CD4-positive, CD25-positive, alpha-beta regulatory T cell (primary cell): ENCODE data around the gene TRDN. TPM values are rescaled to one million over a fixed set of nuclear protein-coding genes. Genes with fewer than 3 reads are reported as not detected.

ENCODE experiments used
- ATAC-seq, 2 donors: fragments of 150-1000 bp; cut with Tn5 transposase; one replicate each; pipeline ENCODE4 v1.10.0; 2021; ENCODE audit warnings: low read depth in 2 of 2, moderate number of reproducible peaks in 2 of 2, moderate library complexity in 1 of 2
- DNase-seq, 3 donors: peaks; one replicate each; pipeline versions ENCODE4 v3.0.0 to v3.0.0-alpha.2; 2012 to 2022; ENCODE audit warnings: mixed read lengths in 1 of 3
- H3K27ac ChIP-seq: one replicate; pipeline ENCODE4 v1.7.0; 2013; ENCODE audit warnings: mild to moderate bottlenecking, low read length; ENCODE audit not compliant: insufficient read depth, poor library complexity, severe bottlenecking
- H3K27me3 ChIP-seq: one replicate; pipeline ENCODE4 v1.7.0; 2013; ENCODE audit warnings: low read length; ENCODE audit not compliant: control insufficient read depth, insufficient read depth
- H3K36me3 ChIP-seq: one replicate; pipeline ENCODE4 v1.7.0; 2013; ENCODE audit warnings: mild to moderate bottlenecking, low read length, moderate library complexity; ENCODE audit not compliant: control insufficient read depth, insufficient read depth
- H3K4me1 ChIP-seq: 2 replicates; pipeline ENCODE4 v1.7.0; 2013; ENCODE audit warnings: mild to moderate bottlenecking, low read length; ENCODE audit not compliant: insufficient read depth, control insufficient read depth, poor library complexity, severe bottlenecking
- H3K4me3 ChIP-seq: one replicate; pipeline ENCODE4 v1.7.0; 2013; ENCODE audit warnings: low read depth, mild to moderate bottlenecking, low read length, moderate library complexity
- H3K9me3 ChIP-seq, 2 experiments: 1 replicate in 1 of 2; 2 replicates in 1 of 2; pipeline ENCODE4 v1.7.0; 2013; ENCODE audit warnings: low read length in 2 of 2, mild to moderate bottlenecking in 1 of 2, moderate library complexity in 1 of 2; ENCODE audit not compliant: control insufficient read depth in 2 of 2
- H3K27ac Mint-ChIP-seq, 3 donors: one replicate each; pipeline ENCODE4 v1.8.0; 2020 to 2022; ENCODE audit warnings: mild to moderate bottlenecking in 3 of 3, mixed read lengths in 3 of 3, moderate library complexity in 2 of 3
- H3K27me3 Mint-ChIP-seq: one replicate; pipeline ENCODE4 v1.8.0; 2022; ENCODE audit warnings: mild to moderate bottlenecking, mixed read lengths
- H3K36me3 Mint-ChIP-seq: one replicate; pipeline ENCODE4 v1.8.0; 2020; ENCODE audit warnings: mixed read lengths
- H3K4me1 Mint-ChIP-seq, 4 donors: one replicate each; pipeline ENCODE4 v1.8.0; 2020 to 2022; ENCODE audit warnings: mixed read lengths in 4 of 4, mild to moderate bottlenecking in 1 of 4
- H3K4me3 Mint-ChIP-seq, 4 donors: one replicate each; pipeline ENCODE4 v1.8.0; 2020 to 2022; ENCODE audit warnings: mild to moderate bottlenecking in 4 of 4, mixed read lengths in 4 of 4, moderate library complexity in 3 of 4
- H3K9me3 Mint-ChIP-seq, 7 donors: one replicate each; pipeline ENCODE4 v1.8.0; 2020 to 2022; ENCODE audit warnings: mixed read lengths in 7 of 7, mild to moderate bottlenecking in 3 of 7, moderate library complexity in 2 of 7
- polyA plus RNA-seq, 4 donors: library from polyadenylated mRNA; unstranded; fragments of 300-500 nt; fragmentation: Illumina TruSeq; gene quantifications; one replicate each; pipeline ENCODE4 v1.2.3, GENCODE V29; 2021
- total RNA-seq: library from RNA; stranded (reverse); gene quantifications from one replicate; pipeline ENCODE4 v1.2.3, GENCODE V29; 2022

TRDN gene
- total and polyA plus RNA-seq, 5 donors from 2014 or later: not detected

DNA sequence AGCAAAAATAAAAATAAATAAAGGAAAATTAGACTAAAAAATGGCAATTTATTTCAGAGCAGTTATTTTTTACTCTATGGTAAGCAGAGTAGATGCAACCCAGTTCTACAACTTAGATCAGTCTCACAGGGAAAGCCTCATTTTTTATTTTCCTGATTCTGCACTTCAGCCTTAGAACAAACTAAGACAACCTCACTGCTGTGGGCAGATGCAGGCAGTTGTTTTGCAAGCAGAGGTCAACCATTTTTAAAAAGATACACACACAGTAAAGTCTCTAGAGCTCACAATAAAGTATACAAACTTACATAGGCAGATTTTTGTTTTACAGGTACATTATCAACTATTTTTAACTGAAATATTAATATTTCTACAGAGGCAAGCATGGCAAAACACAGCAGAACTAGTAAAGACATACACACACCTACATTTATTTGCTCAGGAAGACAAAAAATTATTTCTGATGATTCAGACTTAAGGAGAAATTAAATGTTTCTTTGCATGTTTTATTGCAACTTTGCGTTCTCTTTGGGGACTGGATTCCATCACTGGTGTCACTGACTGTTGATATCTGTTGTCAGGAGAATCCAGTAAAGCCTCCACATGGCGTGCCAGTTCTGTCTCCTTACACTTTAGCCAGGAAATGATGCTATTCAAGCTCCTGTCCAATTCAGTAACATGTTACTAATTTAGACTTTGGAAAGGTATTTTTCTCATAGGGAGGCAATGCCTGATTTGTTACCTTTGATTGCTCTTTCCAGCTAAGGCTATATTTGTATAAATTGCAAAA is 102.7 kb downstream of the TRDN start:
- peaks cover 0 to 2% of the 10 kb centered on the region in 2 experiments for H3K9me3 ChIP-seq
- Mint-ChIP-seq H3K27ac (no peak overlapping the region), H3K4me1 (no peaks in the 10 kb centered on the region), H3K9me3 (peaks cover 0 to 7% (median 0%) of the 10 kb centered on the region in 7 donors), H3K4me3 (no peak overlapping the region), H3K27me3 (no peaks in the 10 kb centered on the region), H3K36me3 (no peaks in the 10 kb centered on the region)
- ATAC-seq: no peak
- H3K4me3 ChIP-seq: no peak overlapping the region
- H3K36me3 ChIP-seq: no peaks in the 10 kb centered on the region
- H3K27me3 ChIP-seq: no peaks in the 10 kb centered on the region
- H3K4me1 ChIP-seq: no peaks in the 10 kb centered on the region
- no peak for DNase-seq
- no peak overlapping the region for H3K27ac ChIP-seq

DNA sequence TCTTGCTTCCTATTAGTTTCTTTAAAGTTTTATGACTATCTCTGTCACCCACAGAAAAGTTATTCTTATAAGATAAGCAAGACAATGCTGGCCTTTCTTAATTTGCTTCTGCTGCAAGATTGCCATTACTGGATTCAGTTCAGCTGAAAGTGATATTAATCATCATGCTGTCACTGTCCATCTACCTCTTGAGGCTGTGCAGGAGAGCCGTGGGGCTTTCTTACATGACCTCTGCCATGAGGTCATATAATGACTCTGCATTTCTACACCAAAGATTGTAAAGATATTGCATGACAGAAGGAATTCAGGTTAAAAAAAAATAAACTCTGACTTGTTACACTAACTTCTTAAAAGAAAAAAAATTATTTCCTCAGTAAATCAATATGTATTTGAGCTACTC is 106.9 kb downstream of the TRDN start:
- Mint-ChIP-seq H3K27me3 (no peaks in the 10 kb centered on the region), H3K4me3 (no peak overlapping the region), H3K27ac (no peak overlapping the region), H3K4me1 (no peaks in the 10 kb centered on the region), H3K36me3 (no peaks in the 10 kb centered on the region), H3K9me3 (peaks cover 0 to 11% (median 9%) of the 10 kb centered on the region in 7 donors)
- ATAC-seq (no peak), DNase-seq (no peak)
- no peaks in the 10 kb centered on the region for H3K36me3 ChIP-seq
- peaks cover 0 to 2% of the 10 kb centered on the region in 2 experiments for H3K9me3 ChIP-seq
- no peaks in the 10 kb centered on the region for H3K27me3 ChIP-seq
- no peak overlapping the region for H3K4me3 ChIP-seq
- no peak overlapping the region for H3K27ac ChIP-seq
- no peaks in the 10 kb centered on the region for H3K4me1 ChIP-seq

DNA sequence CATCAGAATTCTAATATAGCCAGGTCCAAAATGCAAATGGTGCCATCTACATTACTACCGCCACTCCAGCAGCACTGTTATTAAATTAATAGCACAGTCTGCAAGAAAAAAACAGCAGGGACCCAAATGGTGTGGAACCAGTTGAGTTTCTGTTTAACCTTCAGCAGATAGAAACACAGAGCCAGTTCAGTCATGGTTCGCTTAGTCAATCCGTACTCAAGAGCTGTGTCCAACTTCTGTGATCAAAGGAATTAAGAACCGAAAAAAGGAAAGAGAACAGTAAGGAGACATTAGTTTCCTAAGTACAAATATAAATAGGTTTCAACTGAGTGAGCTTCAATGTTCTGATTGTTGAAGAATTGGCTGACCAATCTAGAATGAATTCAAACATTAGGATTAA is 107.7 kb downstream of the TRDN start:
- no peaks in the 10 kb centered on the region for H3K4me1 Mint-ChIP-seq
- H3K9me3 Mint-ChIP-seq: peaks cover 0 to 11% (median 9%) of the 10 kb centered on the region in 7 donors
- H3K4me1 ChIP-seq: no peaks in the 10 kb centered on the region
- no peak overlapping the region for H3K27ac ChIP-seq
- no peaks in the 10 kb centered on the region for H3K27me3 ChIP-seq
- H3K4me3 Mint-ChIP-seq: no peak overlapping the region
- no peak for ATAC-seq
- H3K4me3 ChIP-seq: no peak overlapping the region
- DNase-seq: no peak
- no peaks in the 10 kb centered on the region for H3K36me3 Mint-ChIP-seq
- no peaks in the 10 kb centered on the region for H3K36me3 ChIP-seq
- H3K9me3 ChIP-seq: no peaks in the 10 kb centered on the region
- no peak overlapping the region for H3K27ac Mint-ChIP-seq
- H3K27me3 Mint-ChIP-seq: no peaks in the 10 kb centered on the region

DNA sequence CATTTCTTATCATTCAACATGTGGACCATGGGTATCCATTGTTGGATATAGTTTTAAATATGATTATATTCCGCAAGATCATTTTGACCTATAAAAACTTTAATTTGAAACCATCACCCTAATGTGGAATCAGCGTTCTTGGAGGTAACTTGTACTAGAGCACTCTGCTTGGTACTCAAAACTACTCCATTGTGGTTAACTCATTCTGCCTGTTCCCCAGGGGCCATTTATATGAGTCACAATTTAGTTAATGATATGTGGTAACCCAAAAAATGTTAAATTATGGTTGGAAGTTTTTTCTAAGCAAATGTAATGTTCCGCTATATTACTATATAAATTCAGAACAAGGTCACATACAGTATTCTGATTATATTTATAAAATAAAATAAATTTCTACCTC is 109.3 kb downstream of the TRDN start:
- H3K36me3 Mint-ChIP-seq: no peaks in the 10 kb centered on the region
- peaks cover 0 to 11% (median 9%) of the 10 kb centered on the region in 7 donors for H3K9me3 Mint-ChIP-seq
- no peak for DNase-seq
- no peaks in the 10 kb centered on the region for H3K27me3 Mint-ChIP-seq
- no peaks in the 10 kb centered on the region for H3K27me3 ChIP-seq
- no peak overlapping the region for H3K4me3 ChIP-seq
- no peaks in the 10 kb centered on the region for H3K36me3 ChIP-seq
- H3K27ac Mint-ChIP-seq: no peak overlapping the region
- H3K4me1 Mint-ChIP-seq: no peaks in the 10 kb centered on the region
- no peak overlapping the region for H3K27ac ChIP-seq
- no peak for ATAC-seq
- H3K9me3 ChIP-seq: peaks cover 0 to 4% of the 10 kb centered on the region in 2 experiments
- no peaks in the 10 kb centered on the region for H3K4me1 ChIP-seq
- no peak overlapping the region for H3K4me3 Mint-ChIP-seq

DNA sequence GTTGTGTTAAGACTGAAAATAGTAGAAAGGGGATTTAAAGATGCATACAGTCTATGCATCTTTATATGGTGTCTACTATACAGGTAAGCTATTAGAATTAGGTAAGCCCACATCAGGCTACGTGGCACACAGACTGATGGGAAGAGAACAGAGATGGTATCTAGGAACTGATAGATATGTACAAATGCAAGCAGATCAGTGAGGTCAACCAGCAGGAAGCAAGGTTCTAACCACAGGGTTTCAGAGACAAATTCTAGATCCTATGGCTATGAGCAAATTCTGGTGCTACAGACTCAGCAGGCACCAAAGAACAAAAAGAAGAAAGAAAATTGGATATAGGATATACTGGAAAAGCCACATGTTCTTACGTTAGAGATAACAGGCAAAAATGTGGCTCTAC is 110.6 kb downstream of the TRDN start:
- H3K27ac ChIP-seq: no peak overlapping the region
- H3K27ac Mint-ChIP-seq: no peak overlapping the region
- ATAC-seq (no peak), DNase-seq (no peak)
- no peaks in the 10 kb centered on the region for H3K27me3 ChIP-seq
- no peaks in the 10 kb centered on the region for H3K36me3 ChIP-seq
- H3K4me1 Mint-ChIP-seq: no peaks in the 10 kb centered on the region
- H3K9me3 ChIP-seq: peaks cover 0 to 4% of the 10 kb centered on the region in 2 experiments
- no peak overlapping the region for H3K4me3 Mint-ChIP-seq
- H3K9me3 Mint-ChIP-seq: peaks cover 0 to 9% (median 7%) of the 10 kb centered on the region in 7 donors
- H3K27me3 Mint-ChIP-seq: no peaks in the 10 kb centered on the region
- no peaks in the 10 kb centered on the region for H3K36me3 Mint-ChIP-seq
- H3K4me3 ChIP-seq: no peak overlapping the region
- no peaks in the 10 kb centered on the region for H3K4me1 ChIP-seq

DNA sequence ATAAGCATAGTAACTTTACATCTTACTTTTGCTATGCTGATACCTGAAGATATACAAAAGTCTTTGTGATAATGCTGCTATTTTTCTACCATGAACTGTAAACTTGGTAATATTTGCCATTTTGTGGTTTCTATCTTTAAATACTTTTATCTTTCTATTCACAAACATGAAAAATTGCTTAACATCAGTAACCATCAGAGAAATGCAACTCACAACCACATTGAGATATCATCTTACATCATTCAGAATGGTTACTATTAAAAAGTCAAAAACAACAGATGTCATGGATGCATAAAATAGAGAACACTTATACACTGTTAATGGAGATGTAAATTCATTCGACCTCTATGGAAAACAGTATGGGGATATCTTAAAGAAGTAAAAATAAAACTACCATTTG is 112.0 kb downstream of the TRDN start:
- H3K36me3 Mint-ChIP-seq: no peaks in the 10 kb centered on the region
- ATAC-seq: no peak
- no peak overlapping the region for H3K27ac ChIP-seq
- H3K4me3 Mint-ChIP-seq: no peak overlapping the region
- no peaks in the 10 kb centered on the region for H3K4me1 Mint-ChIP-seq
- peaks cover 0 to 4% of the 10 kb centered on the region in 2 experiments for H3K9me3 ChIP-seq
- H3K9me3 Mint-ChIP-seq: peaks cover 0 to 10% (median 7%) of the 10 kb centered on the region in 7 donors
- no peak overlapping the region for H3K27ac Mint-ChIP-seq
- H3K4me1 ChIP-seq: no peaks in the 10 kb centered on the region
- no peak overlapping the region for H3K4me3 ChIP-seq
- no peaks in the 10 kb centered on the region for H3K27me3 ChIP-seq
- DNase-seq: no peak
- no peaks in the 10 kb centered on the region for H3K36me3 ChIP-seq
- no peaks in the 10 kb centered on the region for H3K27me3 Mint-ChIP-seq

DNA sequence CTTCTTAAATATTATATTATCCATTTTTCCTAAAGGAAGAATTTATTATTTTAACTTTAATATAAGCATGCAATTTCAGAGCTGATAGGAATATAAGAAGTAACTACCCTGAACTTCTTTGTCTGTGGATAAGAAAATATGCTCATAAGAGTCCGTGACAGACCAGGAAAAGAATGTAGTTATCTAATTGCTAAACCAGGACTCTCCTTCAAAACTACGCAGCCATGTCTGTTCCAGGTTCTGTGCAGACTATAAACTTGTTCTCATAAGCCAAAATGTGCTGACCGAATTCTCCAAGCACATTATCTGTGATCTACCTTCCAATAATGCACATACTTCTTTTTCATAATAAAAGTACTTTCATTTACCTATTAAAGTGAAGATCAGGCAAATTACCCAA is 116.5 kb downstream of the TRDN start:
- H3K27ac Mint-ChIP-seq: no peak overlapping the region

DNA sequence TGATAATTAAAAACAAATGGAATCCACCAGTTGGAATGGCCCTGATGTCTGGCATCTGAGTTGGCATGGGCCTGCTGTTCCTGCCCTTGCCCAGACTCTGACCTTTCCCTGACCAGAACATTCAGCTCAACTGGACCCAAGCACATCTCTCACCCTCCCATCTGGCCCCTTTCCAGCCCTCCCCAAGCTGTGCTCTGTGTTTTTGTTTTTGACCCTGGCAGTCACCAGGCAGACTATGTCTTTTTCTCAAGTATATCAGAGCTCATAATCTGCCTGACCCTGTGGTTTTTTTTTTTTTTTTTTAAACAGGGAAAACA is 117.6 kb downstream of the TRDN start:
- Histone ChIP-seq H3K4me1 (no peaks in the 10 kb centered on the region), H3K4me3 (no peak overlapping the region), H3K36me3 (no peaks in the 10 kb centered on the region), H3K27me3 (no peaks in the 10 kb centered on the region), H3K9me3 (peaks cover 0 to 4% of the 10 kb centered on the region in 2 experiments), H3K27ac (no peak overlapping the region)
- no peak for DNase-seq
- H3K4me3 Mint-ChIP-seq: no peak overlapping the region
- no peaks in the 10 kb centered on the region for H3K4me1 Mint-ChIP-seq
- H3K9me3 Mint-ChIP-seq: peaks cover 0 to 6% (median 4%) of the 10 kb centered on the region in 7 donors
- H3K27me3 Mint-ChIP-seq: no peaks in the 10 kb centered on the region
- H3K27ac Mint-ChIP-seq: no peak overlapping the region
- no peaks in the 10 kb centered on the region for H3K36me3 Mint-ChIP-seq
- no peak for ATAC-seq

More for the DNA sequence above, 116.5 kb downstream of the TRDN start:
- H3K36me3 Mint-ChIP-seq: no peaks in the 10 kb centered on the region
- Histone ChIP-seq H3K9me3 (peaks cover 0 to 4% of the 10 kb centered on the region in 2 experiments), H3K36me3 (no peaks in the 10 kb centered on the region), H3K27ac (no peak overlapping the region), H3K27me3 (no peaks in the 10 kb centered on the region), H3K4me3 (no peak overlapping the region), H3K4me1 (no peaks in the 10 kb centered on the region)
- DNase-seq (no peak), ATAC-seq (no peak)
- no peaks in the 10 kb centered on the region for H3K4me1 Mint-ChIP-seq
- no peak overlapping the region for H3K4me3 Mint-ChIP-seq
- H3K9me3 Mint-ChIP-seq: peaks cover 0 to 7% (median 4%) of the 10 kb centered on the region in 7 donors
- H3K27me3 Mint-ChIP-seq: no peaks in the 10 kb centered on the region
